K562 (cell line): ENCODE data around the gene CECR2. TPM values are rescaled to one million over a fixed set of nuclear protein-coding genes. Genes with fewer than 3 reads are reported as not detected.
A peak's percentile ranks its signal among the peaks of the same experiment; 100 is the strongest.

Source experiments
- EGR1 ChIP-seq: fragments of 450-650 bp; conservative IDR thresholded peaks from 2 replicates; pipeline ENCODE4 v1.6.1; 2017; ENCODE audit warnings: mild to moderate bottlenecking
- FOS ChIP-seq: IDR thresholded peaks from 3 replicates; pipeline ENCODE4 v1.6.1; 2011; ENCODE audit not compliant: insufficient read length; ENCODE audit errors: extremely low read depth
- HLTF ChIP-seq: fragments of 450-650 bp; IDR thresholded peaks from 2 replicates; pipeline ENCODE4 v1.6.1; 2016
- MAZ ChIP-seq, 2 experiments: fragments of 450-650 bp in 1 of 2; sonication (generic) in 1 of 2; formaldehyde crosslinking; IDR thresholded peaks in 1 of 2; conservative IDR thresholded peaks in 1 of 2; 2 replicates each; pipeline versions ENCODE4 v1.4.0 to v1.5.0; 2020; ENCODE audit warnings: mild to moderate bottlenecking in 1 of 2, missing genetic modification reagents in 1 of 2
- NEUROD1 ChIP-seq: fragments of 150-350 bp; IDR thresholded peaks from 2 replicates; pipeline ENCODE4 v1.6.1; 2014; ENCODE audit warnings: borderline replicate concordance, low read length, low read depth; ENCODE audit not compliant: partially characterized antibody
- POLR2AphosphoS2 ChIP-seq: IDR thresholded peaks from 2 replicates; pipeline ENCODE4 v1.6.1; 2012; ENCODE audit warnings: low read length, improper control_type of control experiment
- RBM15 ChIP-seq: fragments of 200-400 bp; formaldehyde crosslinking; IDR thresholded peaks from 2 replicates; pipeline ENCODE4 v1.6.1; 2018; ENCODE audit warnings: mild to moderate bottlenecking, low read length, moderate library complexity; ENCODE audit not compliant: insufficient read depth
- ZFX ChIP-seq: sonication (generic); formaldehyde crosslinking; IDR thresholded peaks from 2 replicates; pipeline ENCODE4 v1.8.0; 2022; ENCODE audit warnings: mild to moderate bottlenecking, missing genetic modification reagents, moderate library complexity
- ZNF717 ChIP-seq: fragments of 250-450 bp; sonication (Bioruptor Pico); IDR thresholded peaks from 2 replicates; pipeline ENCODE4 v1.5.0; 2021
- ZSCAN29 ChIP-seq: fragments of 450-650 bp; IDR thresholded peaks from 2 replicates; pipeline ENCODE4 v1.6.1; 2017
- polyA plus RNA-seq, 8 experiments: library from polyadenylated mRNA; depleted of rRNA in 4 of 8; stranded (reverse) in 5 of 8; unstranded in 3 of 8; fragments of >200 nt; fragmentation: Nextera tagmentation in 2 of 8; fragmentation: Illumina TruSeq in 1 of 8; extraction: Ambion mirVana in 2 of 8; extraction: Trizol in 1 of 8; gene quantifications; 2 replicates each; pipeline versions ENCODE4 v1.2.1 to v1.2.3, GENCODE V29; 2011 to 2014; ENCODE audit warnings: inconsistent platforms in 1 of 8, missing spikeins in 1 of 8
- total RNA-seq, 7 experiments: library from RNA; depleted of rRNA in 6 of 7; stranded (reverse); fragments of >200 nt in 6 of 7; fragmentation: Illumina TruSeq in 2 of 7; extraction: Trizol in 2 of 7; gene quantifications; 2 replicates each; pipeline versions ENCODE4 v1.2.1 to v1.2.3, GENCODE V29; 2011 to 2021; ENCODE audit warnings: low replicate concordance in 1 of 7
- TF ChIP-seq, protein P1 (sequence below): fragments of 450-650 bp; IDR thresholded peaks from 2 replicates; pipeline ENCODE4 v1.6.1; 2018; ENCODE audit not compliant: partially characterized antibody
- TF ChIP-seq, protein P2 (sequence below), 2 experiments: IDR thresholded peaks; 2 replicates each; pipeline ENCODE4 v1.6.1; 2011; ENCODE audit warnings: borderline replicate concordance in 1 of 2, control low read depth in 1 of 2, low read depth in 1 of 2, low read length in 1 of 2, mild to moderate bottlenecking in 1 of 2, mixed read lengths in 1 of 2, moderate library complexity in 1 of 2; ENCODE audit not compliant: insufficient read depth in 1 of 2, insufficient read length in 1 of 2, poor library complexity in 1 of 2, severe bottlenecking in 1 of 2; ENCODE audit errors: extremely low read depth in 1 of 2
- TF ChIP-seq, protein P3 (sequence below): sonication (generic); formaldehyde crosslinking; IDR thresholded peaks from 2 replicates; pipeline ENCODE4 v1.8.0; 2022; ENCODE audit warnings: mild to moderate bottlenecking, missing genetic modification reagents
- TF ChIP-seq, protein P4 (sequence below): fragments of 200-800 bp; sonication (Bioruptor generic); IDR thresholded peaks from 2 replicates; pipeline ENCODE4 v1.6.1; 2017; ENCODE audit warnings: missing genetic modification characterization, missing compliant biosample characterization

The CECR2 gene
- total and polyA plus RNA-seq, 9 of the 15 experiments (the other 6 are each of a cell fraction or from before 2014, with no cell fraction given), result 0.01 to 1.00 (median 0.27) TPM

DNA sequence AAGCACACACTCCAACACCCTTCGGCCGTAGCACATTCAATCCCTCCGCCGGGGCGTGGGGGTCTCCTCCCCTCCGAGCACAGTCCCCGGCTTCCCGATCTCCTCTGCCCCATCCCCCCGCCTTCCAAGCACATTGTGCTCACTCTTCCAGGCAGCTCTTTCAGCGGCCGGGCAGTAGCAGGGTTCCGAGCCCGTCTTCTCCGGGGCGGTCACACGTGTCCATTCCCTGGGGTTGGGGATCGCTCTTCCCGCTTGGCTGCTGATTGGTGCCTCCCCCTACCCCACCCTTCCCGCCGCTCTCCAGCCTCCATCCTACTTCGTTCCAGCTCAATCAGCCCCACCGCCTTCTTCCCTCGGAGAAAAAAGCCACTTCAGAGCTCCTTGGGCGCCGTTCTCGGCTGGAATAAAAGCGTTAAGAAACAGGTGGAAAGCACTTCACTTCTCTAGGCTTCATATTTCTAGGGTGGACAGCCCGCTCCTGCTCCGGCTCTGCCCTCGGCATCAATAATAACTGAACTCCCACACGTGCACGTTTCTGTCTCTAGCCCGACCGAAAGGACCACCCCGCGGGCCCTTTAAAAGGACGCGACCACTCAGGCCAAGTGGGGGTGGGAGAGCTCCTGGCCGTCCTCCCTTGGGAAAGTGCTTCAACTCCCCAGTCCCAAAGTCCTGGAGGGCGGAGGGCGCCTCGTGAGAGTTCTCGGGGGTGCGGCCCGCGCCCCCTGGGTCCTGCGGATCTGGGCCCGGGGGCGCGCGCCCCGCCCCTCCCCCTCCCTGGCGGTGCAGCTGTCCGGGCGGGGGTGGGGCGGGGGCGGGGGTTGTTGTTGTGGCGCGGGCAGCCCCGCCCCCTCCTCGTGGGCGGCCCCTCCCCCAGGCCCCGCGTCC is 464 bp upstream of the CECR2 start (continued):
- TF ChIP-seq, protein P1, sequence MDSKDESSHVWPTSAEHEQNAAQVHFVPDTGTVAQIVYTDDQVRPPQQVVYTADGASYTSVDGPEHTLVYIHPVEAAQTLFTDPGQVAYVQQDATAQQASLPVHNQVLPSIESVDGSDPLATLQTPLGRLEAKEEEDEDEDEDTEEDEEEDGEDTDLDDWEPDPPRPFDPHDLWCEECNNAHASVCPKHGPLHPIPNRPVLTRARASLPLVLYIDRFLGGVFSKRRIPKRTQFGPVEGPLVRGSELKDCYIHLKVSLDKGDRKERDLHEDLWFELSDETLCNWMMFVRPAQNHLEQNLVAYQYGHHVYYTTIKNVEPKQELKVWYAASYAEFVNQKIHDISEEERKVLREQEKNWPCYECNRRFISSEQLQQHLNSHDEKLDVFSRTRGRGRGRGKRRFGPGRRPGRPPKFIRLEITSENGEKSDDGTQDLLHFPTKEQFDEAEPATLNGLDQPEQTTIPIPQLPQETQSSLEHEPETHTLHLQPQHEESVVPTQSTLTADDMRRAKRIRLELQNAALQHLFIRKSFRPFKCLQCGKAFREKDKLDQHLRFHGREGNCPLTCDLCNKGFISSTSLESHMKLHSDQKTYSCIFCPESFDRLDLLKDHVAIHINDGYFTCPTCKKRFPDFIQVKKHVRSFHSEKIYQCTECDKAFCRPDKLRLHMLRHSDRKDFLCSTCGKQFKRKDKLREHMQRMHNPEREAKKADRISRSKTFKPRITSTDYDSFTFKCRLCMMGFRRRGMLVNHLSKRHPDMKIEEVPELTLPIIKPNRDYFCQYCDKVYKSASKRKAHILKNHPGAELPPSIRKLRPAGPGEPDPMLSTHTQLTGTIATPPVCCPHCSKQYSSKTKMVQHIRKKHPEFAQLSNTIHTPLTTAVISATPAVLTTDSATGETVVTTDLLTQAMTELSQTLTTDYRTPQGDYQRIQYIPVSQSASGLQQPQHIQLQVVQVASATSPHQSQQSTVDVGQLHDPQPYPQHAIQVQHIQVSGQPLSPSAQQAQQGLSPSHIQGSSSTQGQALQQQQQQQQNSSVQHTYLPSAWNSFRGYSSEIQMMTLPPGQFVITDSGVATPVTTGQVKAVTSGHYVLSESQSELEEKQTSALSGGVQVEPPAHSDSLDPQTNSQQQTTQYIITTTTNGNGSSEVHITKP, result peak; percentile 98
- TF ChIP-seq ZSCAN29, result no peak
- no peak for TF ChIP-seq ZNF717 (CRISPR knock-in tag)
- TF ChIP-seq EGR1, result peak; percentile 27; the same call in 1 of the 2 replicates
- TF ChIP-seq FOS, result no peak
- TF ChIP-seq, protein P2, sequence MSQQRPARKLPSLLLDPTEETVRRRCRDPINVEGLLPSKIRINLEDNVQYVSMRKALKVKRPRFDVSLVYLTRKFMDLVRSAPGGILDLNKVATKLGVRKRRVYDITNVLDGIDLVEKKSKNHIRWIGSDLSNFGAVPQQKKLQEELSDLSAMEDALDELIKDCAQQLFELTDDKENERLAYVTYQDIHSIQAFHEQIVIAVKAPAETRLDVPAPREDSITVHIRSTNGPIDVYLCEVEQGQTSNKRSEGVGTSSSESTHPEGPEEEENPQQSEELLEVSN (IDR thresholded peaks at IDR 0.05; ENCODE audit: borderline replicate concordance in 1 of 2, extremely low read depth in 1 of 2, insufficient read depth in 1 of 2, insufficient read length in 1 of 2, low read depth in 1 of 2, low read length in 1 of 2, poor library complexity in 1 of 2, severe bottlenecking in 1 of 2), result peak in 1 of 2 experiments; percentile 61
- no peak for TF ChIP-seq HLTF
- TF ChIP-seq MAZ (CRISPR knock-in tag; conservative IDR thresholded peaks at IDR 0.05 in 1 of 2, IDR thresholded peaks at IDR 0.05 in 1 of 2), result peak in 1 of 2 experiments; percentile 51; a peak in 2 of 4 replicates
- TF ChIP-seq, protein P3, sequence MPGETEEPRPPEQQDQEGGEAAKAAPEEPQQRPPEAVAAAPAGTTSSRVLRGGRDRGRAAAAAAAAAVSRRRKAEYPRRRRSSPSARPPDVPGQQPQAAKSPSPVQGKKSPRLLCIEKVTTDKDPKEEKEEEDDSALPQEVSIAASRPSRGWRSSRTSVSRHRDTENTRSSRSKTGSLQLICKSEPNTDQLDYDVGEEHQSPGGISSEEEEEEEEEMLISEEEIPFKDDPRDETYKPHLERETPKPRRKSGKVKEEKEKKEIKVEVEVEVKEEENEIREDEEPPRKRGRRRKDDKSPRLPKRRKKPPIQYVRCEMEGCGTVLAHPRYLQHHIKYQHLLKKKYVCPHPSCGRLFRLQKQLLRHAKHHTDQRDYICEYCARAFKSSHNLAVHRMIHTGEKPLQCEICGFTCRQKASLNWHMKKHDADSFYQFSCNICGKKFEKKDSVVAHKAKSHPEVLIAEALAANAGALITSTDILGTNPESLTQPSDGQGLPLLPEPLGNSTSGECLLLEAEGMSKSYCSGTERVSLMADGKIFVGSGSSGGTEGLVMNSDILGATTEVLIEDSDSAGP (CRISPR knock-in tag), result peak; percentile 68; the same call in 1 of the 2 replicates
- TF ChIP-seq, protein P4, sequence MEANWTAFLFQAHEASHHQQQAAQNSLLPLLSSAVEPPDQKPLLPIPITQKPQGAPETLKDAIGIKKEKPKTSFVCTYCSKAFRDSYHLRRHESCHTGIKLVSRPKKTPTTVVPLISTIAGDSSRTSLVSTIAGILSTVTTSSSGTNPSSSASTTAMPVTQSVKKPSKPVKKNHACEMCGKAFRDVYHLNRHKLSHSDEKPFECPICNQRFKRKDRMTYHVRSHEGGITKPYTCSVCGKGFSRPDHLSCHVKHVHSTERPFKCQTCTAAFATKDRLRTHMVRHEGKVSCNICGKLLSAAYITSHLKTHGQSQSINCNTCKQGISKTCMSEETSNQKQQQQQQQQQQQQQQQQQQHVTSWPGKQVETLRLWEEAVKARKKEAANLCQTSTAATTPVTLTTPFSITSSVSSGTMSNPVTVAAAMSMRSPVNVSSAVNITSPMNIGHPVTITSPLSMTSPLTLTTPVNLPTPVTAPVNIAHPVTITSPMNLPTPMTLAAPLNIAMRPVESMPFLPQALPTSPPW, result peak; percentile 79
- no peak for TF ChIP-seq POLR2AphosphoS2
- no peak for TF ChIP-seq ZFX (CRISPR knock-in tag)
- TF ChIP-seq RBM15, result no peak
- no peak for TF ChIP-seq NEUROD1
- TF ChIP-seq, all 486 proteins: peak for 15
